ENCODE data around the gene SH3D21.

DNA sequence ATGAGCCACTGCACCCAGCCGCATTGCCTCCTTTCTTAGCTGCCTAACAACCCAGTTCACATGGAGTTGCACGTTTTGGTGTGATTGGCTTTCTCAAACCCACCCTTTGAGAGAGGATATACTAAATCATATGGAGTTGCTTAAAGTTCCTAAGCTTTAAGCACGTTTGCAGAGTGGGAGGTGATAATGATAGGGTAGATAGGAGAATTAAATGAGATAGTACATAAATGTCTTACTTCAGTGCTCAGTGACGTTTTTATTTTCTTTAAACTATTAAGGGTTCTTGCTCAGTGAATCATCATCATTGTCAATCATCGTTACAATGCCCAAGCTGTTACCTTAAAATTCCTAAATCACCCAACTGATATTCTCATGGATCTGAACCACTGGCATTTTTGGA is 2.9 kb upstream of the SH3D21 start:
- TF ChIP-seq EZH2 (IDR thresholded peaks at IDR 0.05; ENCODE audit: borderline replicate concordance, insufficient read depth, low read depth, low read length, poor library complexity, severe bottlenecking) (no peak), CTCF (IDR thresholded peaks at IDR 0.05) (no peak)

Measured in B cell (primary cell).